HL-60 (cell line): ENCODE data around the gene RAD51.

Experiments used
- CTCF ChIP-seq: IDR thresholded peaks from one replicate; pipeline ENCODE4 v1.5.1; 2011; ENCODE audit warnings: low read length, control low read depth, inconsistent platforms; ENCODE audit not compliant: insufficient read depth
- POLR2AphosphoS5 ChIP-seq: IDR thresholded peaks from 2 replicates; pipeline ENCODE4 v1.6.1; 2012; ENCODE audit warnings: low read depth

- TF ChIP-seq CTCF (no peak), POLR2AphosphoS5 (no peak)
Measured at GRCh38 chr15:40680151-40680550, 14.8 kb upstream of the RAD51 start.
